Activated T-cell treated with anti-CD3 and anti-CD28 coated beads, Interleukin-2, amount 50 U/mL, for 24 hours (primary cell): ENCODE data around the gene ASCL2.
"Not testable (repeated sequence)": the region's sequence is repeated elsewhere in the genome, so short reads cannot be mapped to it uniquely, and the experiment has no call there.

Source experiments
- DNase-seq: peaks from one replicate; pipeline ENCODE4 v3.0.0-alpha.2; 2020
- H3K27ac Mint-ChIP-seq: 2 replicates; pipeline ENCODE4 v1.8.0; 2020; ENCODE audit warnings: mild to moderate bottlenecking, mixed read lengths
- H3K27me3 Mint-ChIP-seq: 2 replicates; pipeline ENCODE4 v1.8.0; 2020; ENCODE audit warnings: mixed read lengths
- H3K36me3 Mint-ChIP-seq: 2 replicates; pipeline ENCODE4 v1.8.0; 2020; ENCODE audit warnings: low read depth, mixed read lengths
- H3K4me1 Mint-ChIP-seq: 2 replicates; pipeline ENCODE4 v1.8.0; 2020; ENCODE audit warnings: low read depth, mixed read lengths
- H3K4me3 Mint-ChIP-seq: 2 replicates; pipeline ENCODE4 v1.8.0; 2020; ENCODE audit warnings: mild to moderate bottlenecking, moderate library complexity, mixed read lengths
- H3K9me3 Mint-ChIP-seq: 2 replicates; pipeline ENCODE4 v1.8.0; 2020; ENCODE audit warnings: mixed read lengths

ASCL2 gene

GRCh38 chr11:2251138-2251537 is 19.2 kb downstream of the ASCL2 start:
- no peak overlapping the region for H3K4me3 Mint-ChIP-seq
- no peak for DNase-seq
- no peaks in the 10 kb centered on the region for H3K4me1 Mint-ChIP-seq
- H3K27ac Mint-ChIP-seq, result no peak overlapping the region
- H3K9me3 Mint-ChIP-seq, result no peaks in the 10 kb centered on the region
- no peaks in the 10 kb centered on the region for H3K27me3 Mint-ChIP-seq
- no peaks in the 10 kb centered on the region for H3K36me3 Mint-ChIP-seq

- DNase-seq, result no peak
- Mint-ChIP-seq H3K9me3 (no peaks in the 10 kb centered on the region), H3K4me3 (no peak overlapping the region), H3K27ac (no peak overlapping the region), H3K36me3 (no peaks in the 10 kb centered on the region), H3K4me1 (no peaks in the 10 kb centered on the region), H3K27me3 (no peaks in the 10 kb centered on the region)
Observed at GRCh38 chr11:2250485-2250884, 19.9 kb downstream of the ASCL2 start.

GRCh38 chr11:2250041-2250440 is 20.3 kb downstream of the ASCL2 start:
- DNase-seq, result no peak
- Mint-ChIP-seq H3K27me3 (no peaks in the 10 kb centered on the region), H3K4me3 (no peak overlapping the region), H3K4me1 (no peaks in the 10 kb centered on the region), H3K36me3 (no peaks in the 10 kb centered on the region), H3K27ac (no peak overlapping the region), H3K9me3 (no peaks in the 10 kb centered on the region)

- Mint-ChIP-seq H3K27ac (no peak overlapping the region), H3K9me3 (no peaks in the 10 kb centered on the region), H3K4me3 (no peak overlapping the region), H3K36me3 (no peaks in the 10 kb centered on the region), H3K27me3 (no peaks in the 10 kb centered on the region), H3K4me1 (no peaks in the 10 kb centered on the region)
- no peak for DNase-seq
Observed at GRCh38 chr11:2249189-2249916, 21.0 kb downstream of the ASCL2 start.

- no peak overlapping the region for H3K4me3 Mint-ChIP-seq
- DNase-seq, result no peak
- no peaks in the 10 kb centered on the region for H3K4me1 Mint-ChIP-seq
- H3K36me3 Mint-ChIP-seq, result no peaks in the 10 kb centered on the region
- no peaks in the 10 kb centered on the region for H3K9me3 Mint-ChIP-seq
- H3K27ac Mint-ChIP-seq, result no peak overlapping the region
- no peaks in the 10 kb centered on the region for H3K27me3 Mint-ChIP-seq
Observed at GRCh38 chr11:2248762-2249161, 21.6 kb downstream of the ASCL2 start.

GRCh38 chr11:2248242-2248641 is 22.1 kb downstream of the ASCL2 start:
- Mint-ChIP-seq H3K4me1 (no peaks in the 10 kb centered on the region), H3K4me3 (no peak overlapping the region), H3K27ac (no peak overlapping the region), H3K9me3 (no peaks in the 10 kb centered on the region), H3K36me3 (no peaks in the 10 kb centered on the region), H3K27me3 (no peaks in the 10 kb centered on the region)
- no peak for DNase-seq

GRCh38 chr11:2247496-2247895 is 22.9 kb downstream of the ASCL2 start:
- H3K27me3 Mint-ChIP-seq, result no peaks in the 10 kb centered on the region
- H3K4me1 Mint-ChIP-seq, result no peaks in the 10 kb centered on the region
- DNase-seq, result no peak
- H3K9me3 Mint-ChIP-seq, result no peaks in the 10 kb centered on the region
- H3K4me3 Mint-ChIP-seq, result no peak overlapping the region
- no peak overlapping the region for H3K27ac Mint-ChIP-seq
- no peaks in the 10 kb centered on the region for H3K36me3 Mint-ChIP-seq

- Mint-ChIP-seq H3K27ac (no peak overlapping the region), H3K4me3 (no peak overlapping the region), H3K27me3 (no peaks in the 10 kb centered on the region), H3K9me3 (peaks cover 6% of the 10 kb centered on the region), H3K36me3 (no peaks in the 10 kb centered on the region), H3K4me1 (no peaks in the 10 kb centered on the region)
- DNase-seq, result no peak
Observed at GRCh38 chr11:2240834-2241233, 29.6 kb downstream of the ASCL2 start.

- H3K4me1 Mint-ChIP-seq, result no peaks in the 10 kb centered on the region
- H3K27ac Mint-ChIP-seq, result no peak overlapping the region
- no peak for DNase-seq
- no peaks in the 10 kb centered on the region for H3K36me3 Mint-ChIP-seq
- H3K4me3 Mint-ChIP-seq, result no peak overlapping the region
- H3K9me3 Mint-ChIP-seq, result peaks cover 6% of the 10 kb centered on the region
- no peaks in the 10 kb centered on the region for H3K27me3 Mint-ChIP-seq
Observed at GRCh38 chr11:2237457-2238238, 32.7 kb downstream of the ASCL2 start.

GRCh38 chr11:2236381-2237134 is 33.8 kb downstream of the ASCL2 start:
- not testable (repeated sequence) for DNase-seq, H3K4me1 Mint-ChIP-seq, H3K36me3 Mint-ChIP-seq, H3K27ac Mint-ChIP-seq, H3K4me3 Mint-ChIP-seq, H3K9me3 Mint-ChIP-seq, H3K27me3 Mint-ChIP-seq

- no peaks in the 10 kb centered on the region for H3K36me3 Mint-ChIP-seq
- DNase-seq, result no peak
- no peak overlapping the region for H3K4me3 Mint-ChIP-seq
- no peak overlapping the region for H3K27ac Mint-ChIP-seq
- peaks cover 5% of the 10 kb centered on the region for H3K9me3 Mint-ChIP-seq
- no peaks in the 10 kb centered on the region for H3K4me1 Mint-ChIP-seq
- no peaks in the 10 kb centered on the region for H3K27me3 Mint-ChIP-seq
Observed at GRCh38 chr11:2235588-2236326, 34.6 kb downstream of the ASCL2 start.

GRCh38 chr11:2234963-2235362 is 35.4 kb downstream of the ASCL2 start:
- H3K27ac Mint-ChIP-seq, result no peak overlapping the region
- no peaks in the 10 kb centered on the region for H3K4me1 Mint-ChIP-seq
- no peaks in the 10 kb centered on the region for H3K27me3 Mint-ChIP-seq
- DNase-seq, result no peak
- H3K9me3 Mint-ChIP-seq, result peaks cover 8% of the 10 kb centered on the region
- H3K4me3 Mint-ChIP-seq, result no peak overlapping the region
- H3K36me3 Mint-ChIP-seq, result no peaks in the 10 kb centered on the region

- Mint-ChIP-seq H3K4me3 (no peak overlapping the region), H3K27ac (no peak overlapping the region), H3K9me3 (peaks cover 16% of the 10 kb centered on the region), H3K4me1 (no peaks in the 10 kb centered on the region), H3K36me3 (no peaks in the 10 kb centered on the region), H3K27me3 (no peaks in the 10 kb centered on the region)
- DNase-seq, result no peak
Observed at GRCh38 chr11:2233693-2234455, 36.5 kb downstream of the ASCL2 start.
